HCT116 (cell line): ENCODE results near the gene BMP4. TPM values are rescaled to one million over a fixed set of nuclear protein-coding genes. Genes with fewer than 3 reads are reported as not detected.

Experiments
- ATAC-seq: fragments of 200-7000 bp; cut with Tn5 transposase; 2 replicates; pipeline ENCODE4 v1.9.1; 2020; ENCODE audit warnings: mild to moderate bottlenecking, moderate library complexity
- BruUV-seq: library from RNA; stranded (reverse); fragments of 400-500 nt; replicated peaks from 2 replicates; lab custom pipeline; 2021; lab: Mats Ljungman, UMichigan
- CTCF ChIA-PET: fragments of 300-600 bp; sonication (Branson Sonifier 250); formaldehyde crosslinking; loops from one replicate; lab custom pipeline; 2021; ENCODE audit warnings: antibody characterized with exemption; lab: Charles Lee
- POLR2A ChIA-PET: fragments of 300-600, 350-600 bp; sonication (Branson Sonifier 250); formaldehyde crosslinking; loops from one replicate; lab custom pipeline; 2021; ENCODE audit warnings: antibody characterized with exemption; lab: Charles Lee
- RAD21 ChIA-PET, 2 experiments: fragments of 300-600 bp; sonication (Branson Sonifier 250); formaldehyde crosslinking; loops; one replicate each; lab custom pipeline; 2023; ENCODE audit warnings: low total read pairs in 2 of 2; ENCODE audit not compliant: uncharacterized antibody in 2 of 2, unreplicated experiment in 2 of 2, low non-redundant PET in 1 of 2; lab: Charles Lee
- DNase-seq: peaks from one replicate; pipeline ENCODE4 v3.0.0-alpha.2; 2010; ENCODE audit warnings: low read depth, low spot score
- H2AFZ ChIP-seq: fragments of 200-600 bp; shearing (Covaris generic), sonication (generic); 2 replicates; pipeline ENCODE4 v1.6.1; 2017; ENCODE audit warnings: low read depth, mixed run types, mixed read lengths, antibody characterized with exemption, low read length; ENCODE audit not compliant: poor library complexity, severe bottlenecking
- H3K27ac ChIP-seq: 2 replicates; pipeline ENCODE4 v1.5.1; 2012; ENCODE audit warnings: low read depth, low read length
- H3K27me3 ChIP-seq: fragments of 200-600 bp; sonication (generic); 2 replicates; pipeline ENCODE4 v1.6.1; 2016; ENCODE audit warnings: mixed run types, low read length, mixed read lengths; ENCODE audit not compliant: insufficient read depth
- H3K36me3 ChIP-seq, 2 experiments: fragments of 200-500 bp in 1 of 2; fragments of 200-600 bp in 1 of 2; sonication (Bioruptor generic) in 1 of 2; sonication (generic) in 1 of 2; 2 replicates each; pipeline versions ENCODE4 v1.5.1 to v1.6.1; 2014 to 2016; ENCODE audit warnings: low read length in 2 of 2, inconsistent platforms in 1 of 2, mixed read lengths in 1 of 2, mixed run types in 1 of 2; ENCODE audit not compliant: insufficient read depth in 2 of 2, control insufficient read depth in 1 of 2
- H3K4me1 ChIP-seq, 2 experiments: fragments of 200-600 bp in 1 of 2; sonication (generic) in 1 of 2; 2 replicates each; pipeline versions ENCODE4 v1.5.1 to v1.6.1; 2012 to 2017; ENCODE audit warnings: low read length in 2 of 2, inconsistent platforms in 1 of 2, mild to moderate bottlenecking in 1 of 2, mixed read lengths in 1 of 2, mixed run types in 1 of 2, moderate library complexity in 1 of 2; ENCODE audit not compliant: insufficient read depth in 2 of 2, control insufficient read depth in 1 of 2
- H3K4me2 ChIP-seq: fragments of 200-600 bp; sonication (generic); 2 replicates; pipeline ENCODE4 v1.6.1; 2017; ENCODE audit warnings: mixed run types, low read length, mixed read lengths
- H3K4me3 ChIP-seq, 2 experiments: fragments of 200-600 bp in 1 of 2; sonication (generic) in 1 of 2; replicated peaks in 1 of 2; 2 replicates each; pipeline ENCODE4 v1.5.1; 2011 to 2016; ENCODE audit warnings: low read length in 2 of 2, control low read depth in 1 of 2, low read depth in 1 of 2, mild to moderate bottlenecking in 1 of 2, mixed read lengths in 1 of 2, mixed run types in 1 of 2
- H3K79me2 ChIP-seq: fragments of 200-600 bp; sonication (generic); 2 replicates; pipeline ENCODE4 v1.6.1; 2017; ENCODE audit warnings: mild to moderate bottlenecking, mixed run types, low read length, moderate library complexity, mixed read lengths; ENCODE audit not compliant: insufficient read depth
- H3K9ac ChIP-seq: fragments of 200-600 bp; sonication (generic); 2 replicates; pipeline ENCODE4 v1.6.1; 2016; ENCODE audit warnings: low read length, mixed read lengths
- H3K9me2 ChIP-seq: fragments of 200-600 bp; sonication (generic), shearing (Covaris generic); 2 replicates; pipeline ENCODE4 v1.6.1; 2017; ENCODE audit warnings: mixed run types, mild to moderate bottlenecking, moderate library complexity; ENCODE audit not compliant: insufficient read depth
- H3K9me3 ChIP-seq, 2 experiments: fragments of 200-500 bp in 1 of 2; fragments of 200-600 bp in 1 of 2; sonication (Bioruptor generic) in 1 of 2; sonication (generic) in 1 of 2; 2 replicates each; pipeline ENCODE4 v1.6.1; 2014 to 2017; ENCODE audit warnings: low read length in 2 of 2, mixed read lengths in 2 of 2, inconsistent platforms in 1 of 2, low read depth in 1 of 2, mild to moderate bottlenecking in 1 of 2, mixed run types in 1 of 2, moderate library complexity in 1 of 2; ENCODE audit not compliant: control insufficient read depth in 1 of 2, insufficient read depth in 1 of 2
- H4K20me1 ChIP-seq: fragments of 200-600 bp; sonication (generic), shearing (Covaris generic); 2 replicates; pipeline ENCODE4 v1.6.1; 2017; ENCODE audit warnings: mixed run types, mild to moderate bottlenecking, moderate library complexity; ENCODE audit not compliant: insufficient read depth
- ATF3 ChIP-seq: IDR thresholded peaks from 2 replicates; pipeline ENCODE4 v1.6.1; 2012
- EGR1 ChIP-seq: IDR thresholded peaks from 2 replicates; pipeline ENCODE4 v1.6.1; 2012; ENCODE audit warnings: low read depth
- EZH2 ChIP-seq: fragments of 200-600 bp; sonication (generic); IDR thresholded peaks from 2 replicates; pipeline ENCODE4 v1.6.1; 2017; ENCODE audit warnings: antibody characterized with exemption, mixed run types
- EZH2phosphoT487 ChIP-seq: fragments of 200-600 bp; IDR thresholded peaks from 2 replicates; pipeline ENCODE4 v1.6.1; 2018; ENCODE audit warnings: antibody characterized with exemption, borderline replicate concordance
- POLR2A ChIP-seq: IDR thresholded peaks from 2 replicates; pipeline ENCODE4 v1.7.0; 2011; ENCODE audit warnings: borderline replicate concordance; ENCODE audit not compliant: insufficient read depth, insufficient read length; ENCODE audit errors: extremely low read depth
- RAD21 ChIP-seq: IDR thresholded peaks from 2 replicates; pipeline ENCODE4 v1.6.1; 2012; ENCODE audit warnings: low read depth, mild to moderate bottlenecking
- SP1 ChIP-seq: IDR thresholded peaks from 2 replicates; pipeline ENCODE4 v1.6.1; 2012; ENCODE audit warnings: low read depth
- SRF ChIP-seq: IDR thresholded peaks from 2 replicates; pipeline ENCODE4 v1.6.1; 2012; ENCODE audit warnings: low read depth
- TCF7L2 ChIP-seq: IDR thresholded peaks from 2 replicates; pipeline ENCODE4 v1.7.0; 2011; ENCODE audit warnings: borderline replicate concordance, inconsistent platforms; ENCODE audit not compliant: insufficient read depth, insufficient read length; ENCODE audit errors: extremely low read depth
- YY1 ChIP-seq: IDR thresholded peaks from 2 replicates; pipeline ENCODE4 v1.6.1; 2011; ENCODE audit warnings: low read length, low read depth, moderate library complexity, mild to moderate bottlenecking; ENCODE audit not compliant: insufficient replicate concordance; ENCODE audit errors: extremely low read depth
- intact Hi-C: fragments of 100-400 bp; cut with micrococcal nuclease; formaldehyde crosslinking; loops from 2 replicates; pipeline ENCODE4 v1.10.0; 2022
- total RNA-seq: library from RNA; stranded (reverse); gene quantifications from one replicate; pipeline ENCODE4 v1.2.1, GENCODE V29; 2021; ENCODE audit not compliant: unreplicated experiment
- TF ChIP-seq, protein P1 (sequence below), 3 experiments: fragments of 200-600 bp in 1 of 3; sonication (generic) in 1 of 3; IDR thresholded peaks in 2 of 3; conservative IDR thresholded peaks in 1 of 3; 2 replicates each; pipeline ENCODE4 v1.5.1; 2012 to 2017; ENCODE audit warnings: low read depth in 2 of 3, low read length in 2 of 3, antibody characterized with exemption in 1 of 3, borderline replicate concordance in 1 of 3, control low read depth in 1 of 3, mild to moderate bottlenecking in 1 of 3, mixed read lengths in 1 of 3, mixed run types in 1 of 3, moderate library complexity in 1 of 3; ENCODE audit not compliant: insufficient read depth in 1 of 3

The BMP4 gene
- total RNA-seq, 1 experiment from 2014 or later: 145 TPM

GRCh38 chr14:53938136-53938837, 18.3 kb downstream of the BMP4 start:
- no peak overlapping the region for H3K4me2 ChIP-seq
- H3K27me3 ChIP-seq: no peaks in the 10 kb centered on the region
- ChIA-PET POLR2A (interaction anchor here (1.2 to 2.1 kb wide), 2 partner anchors 15 to 237 kb away, joined by 3 to 6 read pairs; no protein-coding TSS in a partner anchor), RAD21 (no interaction called here), CTCF (interaction anchor here (1.9 to 2.0 kb wide), 2 partner anchors 8 to 409 kb away, joined by 5 to 7 read pairs; no protein-coding TSS in a partner anchor)
- H3K36me3 ChIP-seq: no peaks in the 10 kb centered on the region
- ATAC-seq (no peak), DNase-seq (no peak)
- H4K20me1 ChIP-seq: no peaks in the 10 kb centered on the region
- H3K9me2 ChIP-seq: no peaks in the 10 kb centered on the region
- H3K4me1 ChIP-seq: peaks cover 0 to 5% of the 10 kb centered on the region in 2 experiments; a peak in 1 of 4 replicates
- H3K9ac ChIP-seq: no peak overlapping the region
- H3K4me3 ChIP-seq: no peak overlapping the region
- H3K9me3 ChIP-seq: no peaks in the 10 kb centered on the region
- H3K27ac ChIP-seq: no peak overlapping the region
- intact Hi-C loops: no loop called here
- H3K79me2 ChIP-seq: no peaks in the 10 kb centered on the region
- no TSS peak for BruUV-seq
- no peak overlapping the region for H2AFZ ChIP-seq
- TF ChIP-seq EGR1: no peak
- no peak for TF ChIP-seq RAD21
- TF ChIP-seq TCF7L2: no peak
- no peak for TF ChIP-seq ATF3
- TF ChIP-seq SRF: no peak
- TF ChIP-seq POLR2A: no peak
- TF ChIP-seq, protein P1, sequence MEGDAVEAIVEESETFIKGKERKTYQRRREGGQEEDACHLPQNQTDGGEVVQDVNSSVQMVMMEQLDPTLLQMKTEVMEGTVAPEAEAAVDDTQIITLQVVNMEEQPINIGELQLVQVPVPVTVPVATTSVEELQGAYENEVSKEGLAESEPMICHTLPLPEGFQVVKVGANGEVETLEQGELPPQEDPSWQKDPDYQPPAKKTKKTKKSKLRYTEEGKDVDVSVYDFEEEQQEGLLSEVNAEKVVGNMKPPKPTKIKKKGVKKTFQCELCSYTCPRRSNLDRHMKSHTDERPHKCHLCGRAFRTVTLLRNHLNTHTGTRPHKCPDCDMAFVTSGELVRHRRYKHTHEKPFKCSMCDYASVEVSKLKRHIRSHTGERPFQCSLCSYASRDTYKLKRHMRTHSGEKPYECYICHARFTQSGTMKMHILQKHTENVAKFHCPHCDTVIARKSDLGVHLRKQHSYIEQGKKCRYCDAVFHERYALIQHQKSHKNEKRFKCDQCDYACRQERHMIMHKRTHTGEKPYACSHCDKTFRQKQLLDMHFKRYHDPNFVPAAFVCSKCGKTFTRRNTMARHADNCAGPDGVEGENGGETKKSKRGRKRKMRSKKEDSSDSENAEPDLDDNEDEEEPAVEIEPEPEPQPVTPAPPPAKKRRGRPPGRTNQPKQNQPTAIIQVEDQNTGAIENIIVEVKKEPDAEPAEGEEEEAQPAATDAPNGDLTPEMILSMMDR (IDR thresholded peaks at IDR 0.05 in 2 of 3, conservative IDR thresholded peaks at IDR 0.05 in 1 of 3; ENCODE audit: borderline replicate concordance in 1 of 3, insufficient read depth in 1 of 3, low read depth in 2 of 3, low read length in 2 of 3): no peak
- no peak for TF ChIP-seq SP1
- no peak for TF ChIP-seq EZH2
- no peak for TF ChIP-seq YY1
- no peak for TF ChIP-seq EZH2phosphoT487
- TF ChIP-seq, all 23 proteins: peak for 0
